Aorta (tissue), 5 donors: ENCODE measurements around the gene RPL27A. TPM values are rescaled to one million over a fixed set of nuclear protein-coding genes. Genes with fewer than 3 reads are reported as not detected.

Experiments used
- ATAC-seq: fragments of 200-7000 bp; cut with Tn5 transposase; one replicate; pipeline ENCODE4 v1.9.1; 2022; ENCODE audit warnings: moderate library complexity; ENCODE audit not compliant: low FRiP score
- DNase-seq, 2 donors: peaks; one replicate each; pipeline ENCODE4 v3.0.0-alpha.2; 2020
- H3K27ac ChIP-seq, 2 donors: one replicate each; pipeline ENCODE4 v1.5.1; 2013; ENCODE audit warnings: low read length in 2 of 2, mild to moderate bottlenecking in 2 of 2, moderate library complexity in 2 of 2, control low read depth in 1 of 2, inconsistent platforms in 1 of 2, low read depth in 1 of 2
- H3K27me3 ChIP-seq, 2 donors: one replicate each; pipeline ENCODE4 v1.6.1; 2013; ENCODE audit warnings: control low read depth in 1 of 2, low read length in 1 of 2, mild to moderate bottlenecking in 1 of 2, moderate library complexity in 1 of 2; ENCODE audit not compliant: insufficient read depth in 2 of 2, control insufficient read depth in 1 of 2
- H3K36me3 ChIP-seq, 2 donors: one replicate each; pipeline ENCODE4 v1.6.1; 2013; ENCODE audit warnings: control low read depth in 1 of 2, low read length in 1 of 2, mild to moderate bottlenecking in 1 of 2; ENCODE audit not compliant: insufficient read depth in 2 of 2, control insufficient read depth in 1 of 2
- H3K4me1 ChIP-seq, 2 donors: one replicate each; pipeline ENCODE4 v1.6.1; 2013; ENCODE audit warnings: low read length in 2 of 2, control low read depth in 1 of 2, mild to moderate bottlenecking in 1 of 2, moderate library complexity in 1 of 2; ENCODE audit not compliant: insufficient read depth in 2 of 2, control insufficient read depth in 1 of 2
- H3K4me3 ChIP-seq, 2 donors: one replicate each; pipeline ENCODE4 v1.5.1; 2013; ENCODE audit warnings: low read length in 2 of 2, control low read depth in 1 of 2, mild to moderate bottlenecking in 1 of 2
- H3K9me3 ChIP-seq: one replicate; pipeline ENCODE4 v1.6.1; 2013; ENCODE audit warnings: mild to moderate bottlenecking, low read length; ENCODE audit not compliant: control insufficient read depth
- WGBS, 2 donors: extraction: QIAGEN DNeasy Blood & Tissue Kit; methylation state at CpG; one replicate each; pipeline ENCODE4 v1.1.7; 2013; 5-methylcytosine and 5-hydroxymethylcytosine counted together
- intact Hi-C, 2 donors: fragments of 100-400 bp; cut with DNase I; formaldehyde crosslinking; loops; one replicate each; pipeline versions ENCODE4 v1.14.2 to v1.15.0; 2022
- long read RNA-seq, 2 donors: library from polyadenylated mRNA; unstranded; transcript quantifications; one replicate each; pipeline ENCODE4 v2.0.0, GENCODE V29; 2020 to 2021
- polyA plus RNA-seq, 2 donors: library from polyadenylated mRNA; stranded (reverse); fragments of 200-250 nt; gene quantifications; one replicate each; pipeline ENCODE4 v1.2.3, GENCODE V29; 2013
- total RNA-seq, 2 donors: library from RNA; stranded (reverse); fragmentation: NEBNext Ultra II Directional; extraction: Animal tissue kit (Norgen Biotek cat#: 25700); gene quantifications; one replicate each; pipeline ENCODE4 v1.2.1, GENCODE V29; 2021
- donor health status: healthy with polysubstance abuse.
- donor health status: Bipolar disorder and iron deficiency.
- donor health status: DM: no; HTN: no; CAD: no.
- donor health status: DM: no; HTN: no; CAD: no.
- donor health status: DM: yes; HTN: yes; CAD: no.

The RPL27A gene
- total RNA-seq (100 to 1,000 TPM; 623 to 776 TPM), polyA plus RNA-seq (1,000 to 10,000 TPM; 2,339 to 4,548 TPM)
- long read RNA-seq, donor 1, full-length matches to known transcripts = 92 of 99 reads
- long read RNA-seq, donor 1, partial matches to known transcripts = 1 of 99 reads
- long read RNA-seq, donor 1, other reads (novel, unspliced or antisense) = 6 of 99 reads
- long read RNA-seq, donor 2, full-length matches to known transcripts = 55 of 57 reads
- long read RNA-seq, donor 2, partial matches to known transcripts = 1 of 57 reads
- long read RNA-seq, donor 2, other reads (novel, unspliced or antisense) = 1 of 57 reads

DNA sequence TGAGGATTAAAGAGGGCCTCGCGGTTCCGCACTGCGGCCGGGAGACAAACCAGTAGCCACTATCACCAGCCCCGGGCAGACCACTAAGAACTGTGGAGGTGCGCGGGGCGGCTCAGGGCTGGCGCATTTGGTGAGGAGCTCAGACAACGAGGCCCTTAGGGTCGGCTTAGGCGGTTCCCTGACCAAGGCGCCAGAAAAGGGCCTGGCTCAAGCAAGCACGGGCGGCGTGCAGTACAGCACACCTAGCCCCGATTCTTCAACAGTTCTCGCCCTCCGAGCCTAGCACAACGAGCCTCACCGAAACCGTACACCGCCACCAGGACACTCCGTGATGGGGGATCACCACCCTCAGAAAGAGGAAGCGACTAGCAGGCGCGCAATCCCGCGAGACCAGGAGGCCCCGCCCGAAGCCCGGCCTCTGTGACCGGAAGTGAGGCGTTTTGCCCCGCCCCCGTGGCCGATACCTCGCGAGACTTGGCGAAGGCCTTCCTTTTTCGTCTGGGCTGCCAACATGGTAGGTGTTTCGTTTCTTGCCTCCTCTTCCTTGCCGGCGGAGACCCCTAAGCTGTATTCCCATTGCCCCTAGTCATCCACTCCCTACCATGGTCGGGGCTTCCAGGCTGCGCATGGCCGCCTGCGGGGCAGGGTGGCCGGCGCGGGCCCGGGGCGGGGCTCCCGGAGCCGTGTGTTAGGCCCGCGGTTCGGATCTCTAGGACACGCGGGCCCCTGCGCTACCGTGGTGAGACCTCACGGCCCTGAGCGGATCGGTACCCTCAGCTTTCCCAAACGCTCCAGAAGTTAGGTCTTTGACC is at the start of gene RPL27A, which contains the start of gene TRIM66:
RPL27A (plus strand) TSS at position 490 of the 812 bp plus-strand sequence; CDS start at position 512, 22 bp downstream.
TRIM66 (minus strand) TSS at position 363 of the 812 bp plus-strand sequence. CDS start 10,391 bp downstream, outside the sequence.
- ATAC-seq (peak; percentile 99), DNase-seq (peak; percentile 99 to 100)
- intact Hi-C loops = loop anchor here (1.0 to 10.0 kb wide), 6 partner anchors 11 to 282 kb away; partner anchors contain the start of genes AKIP1 (in 1 of the 2) and TMEM9B (in 1 of the 2)
- H3K36me3 ChIP-seq = peaks cover 2 to 3% of the 10 kb centered on the region in 2 donors
- H3K4me1 ChIP-seq = no peaks in the 10 kb centered on the region
- H3K27ac ChIP-seq = peak within 1 kb of the TSS; percentile 35 to 83
- H3K27me3 ChIP-seq = no peaks in the 10 kb centered on the region
- peak within 1 kb of the TSS; percentile 70 to 71 for H3K4me3 ChIP-seq
- 0 to 1% methylated on average over 62 to 67 of the region's 67 CpGs for WGBS, 2 donors
- H3K9me3 ChIP-seq = no peaks in the 10 kb centered on the region

- intact Hi-C loops = no loop called here
- no peak for ATAC-seq
These were observed 48.1 kb upstream of the RPL27A start for GRCh38 chr11:8634498-8634897.

GRCh38 chr11:8636127-8636526 is 46.5 kb upstream of the RPL27A start:
- H3K36me3 ChIP-seq = peaks cover 0 to 9% of the 10 kb centered on the region in 2 donors
- ATAC-seq (no peak), DNase-seq (no peak)
- no peak overlapping the region for H3K27ac ChIP-seq
- WGBS, 2 donors = 94% methylated on average over 2 of the region's 2 CpGs
- H3K4me3 ChIP-seq = no peak overlapping the region
- no peaks in the 10 kb centered on the region for H3K9me3 ChIP-seq
- H3K27me3 ChIP-seq = no peaks in the 10 kb centered on the region
- no peaks in the 10 kb centered on the region for H3K4me1 ChIP-seq
- intact Hi-C loops = no loop called here

More at GRCh38 chr11:8634498-8634897, 48.1 kb upstream of the RPL27A start:
- DNase-seq = no peak
- no peaks in the 10 kb centered on the region for H3K4me1 ChIP-seq
- WGBS, 2 donors = 95 to 96% methylated on average over 6 of the region's 6 CpGs
- peaks cover 0 to 4% of the 10 kb centered on the region in 2 donors for H3K36me3 ChIP-seq
- H3K4me3 ChIP-seq = no peak overlapping the region
- no peaks in the 10 kb centered on the region for H3K9me3 ChIP-seq
- H3K27ac ChIP-seq = no peak overlapping the region
- no peaks in the 10 kb centered on the region for H3K27me3 ChIP-seq

GRCh38 chr11:8638300-8638699 is 44.3 kb upstream of the RPL27A start:
- DNase-seq (no peak), ATAC-seq (no peak)
- Histone ChIP-seq H3K4me1 (no peaks in the 10 kb centered on the region), H3K27me3 (no peaks in the 10 kb centered on the region), H3K27ac (no peak overlapping the region), H3K9me3 (no peaks in the 10 kb centered on the region), H3K36me3 (peaks cover 0 to 9% of the 10 kb centered on the region in 2 donors), H3K4me3 (no peak overlapping the region)
- intact Hi-C loops = no loop called here
- WGBS, 2 donors = 89 to 91% methylated on average over 5 of the region's 5 CpGs

- Histone ChIP-seq H3K9me3 (no peaks in the 10 kb centered on the region), H3K36me3 (peaks cover 0 to 7% of the 10 kb centered on the region in 2 donors), H3K4me1 (no peaks in the 10 kb centered on the region), H3K4me3 (no peak overlapping the region), H3K27ac (no peak overlapping the region), H3K27me3 (no peaks in the 10 kb centered on the region)
- intact Hi-C loops = no loop called here
- 90 to 92% methylated on average over 3 of the region's 3 CpGs for WGBS, 2 donors
- DNase-seq = no peak
- no peak for ATAC-seq
These were observed 42.9 kb upstream of the RPL27A start for GRCh38 chr11:8639655-8640054.

- Histone ChIP-seq H3K27ac (no peak overlapping the region), H3K4me3 (no peak overlapping the region), H3K4me1 (no peaks in the 10 kb centered on the region), H3K36me3 (peaks cover 4 to 7% of the 10 kb centered on the region in 2 donors), H3K27me3 (no peaks in the 10 kb centered on the region), H3K9me3 (no peaks in the 10 kb centered on the region)
- WGBS, 2 donors = 40 to 53% methylated on average over 4 to 5 of the region's 5 CpGs
- no peak for ATAC-seq
- DNase-seq = no peak
- intact Hi-C loops = no loop called here
These were observed 42.2 kb upstream of the RPL27A start for GRCh38 chr11:8640267-8640906.

DNA sequence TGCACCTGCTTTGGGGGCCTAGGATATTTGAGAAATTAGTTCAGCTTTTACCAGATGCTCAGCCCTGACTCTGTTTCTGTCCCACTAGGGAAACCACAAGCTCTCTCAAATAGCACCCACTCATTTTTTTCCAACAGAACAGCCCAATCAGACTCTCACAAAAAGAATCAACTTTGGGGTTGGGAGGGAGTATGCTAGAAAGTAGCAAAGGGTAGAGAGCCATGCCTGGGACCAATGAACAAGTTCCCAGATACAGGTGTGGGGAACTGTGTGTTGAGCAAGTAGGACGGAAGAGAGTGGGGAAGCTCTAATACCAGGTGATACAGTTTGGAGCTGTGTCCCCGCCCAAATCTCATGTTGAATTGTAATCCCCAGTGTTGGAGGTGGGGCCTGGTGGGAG is 41.3 kb upstream of the RPL27A start:
- H3K27ac ChIP-seq = no peak overlapping the region
- peaks cover 7 to 11% of the 10 kb centered on the region in 2 donors for H3K36me3 ChIP-seq
- DNase-seq (no peak), ATAC-seq (no peak)
- no peak overlapping the region for H3K4me3 ChIP-seq
- no peaks in the 10 kb centered on the region for H3K27me3 ChIP-seq
- WGBS, 2 donors = 94 to 96% methylated on average over 2 of the region's 2 CpGs
- H3K4me1 ChIP-seq = no peaks in the 10 kb centered on the region
- H3K9me3 ChIP-seq = no peaks in the 10 kb centered on the region
- intact Hi-C loops = no loop called here

DNA sequence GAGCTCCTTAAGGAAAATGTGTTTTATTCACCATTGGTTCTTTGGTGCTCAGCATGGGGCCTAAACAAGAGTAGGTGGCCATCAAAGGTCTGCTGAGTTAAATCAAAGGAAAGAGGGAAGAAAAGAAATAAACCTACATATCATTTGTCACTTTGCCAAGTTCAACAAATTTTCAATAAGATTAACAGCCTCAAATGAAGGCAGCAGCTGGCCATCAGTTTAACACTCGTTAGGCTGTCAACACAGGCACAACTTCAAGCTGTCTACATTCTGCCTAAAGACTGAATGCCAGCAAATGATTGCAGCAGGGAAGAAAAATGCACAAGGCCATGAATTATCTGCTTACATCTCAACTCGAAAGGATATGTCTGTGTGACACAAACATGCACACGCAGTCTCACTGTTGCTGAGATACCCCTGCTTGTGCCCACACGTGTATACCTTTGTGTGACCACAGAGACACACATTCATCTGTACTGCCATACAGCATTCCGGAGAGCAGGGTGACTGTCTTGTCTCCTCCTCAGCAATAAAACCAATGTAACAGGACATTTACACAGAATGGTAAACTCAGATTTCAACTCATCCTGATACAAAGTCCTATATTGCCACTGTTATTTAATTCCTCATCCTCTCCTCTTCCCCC is 40.3 kb upstream of the RPL27A start:
- no peak for DNase-seq
- intact Hi-C loops = no loop called here
- Histone ChIP-seq H3K4me1 (no peaks in the 10 kb centered on the region), H3K4me3 (no peak overlapping the region), H3K36me3 (peaks cover 7 to 11% of the 10 kb centered on the region in 2 donors), H3K9me3 (no peaks in the 10 kb centered on the region), H3K27me3 (no peaks in the 10 kb centered on the region), H3K27ac (no peak overlapping the region)
- WGBS, 2 donors = 72 to 74% methylated on average over 5 of the region's 5 CpGs
- no peak for ATAC-seq
